Urinary bladder (tissue), 4 donors: ENCODE results near the gene CFAP58. TPM values are rescaled to one million over a fixed set of nuclear protein-coding genes. Genes with fewer than 3 reads are reported as not detected.
"Not testable (repeated sequence)": the region's sequence is repeated elsewhere in the genome, so short reads cannot be mapped to it uniquely, and the experiment has no call there.

Source experiments
- DNase-seq: peaks from one replicate; pipeline ENCODE4 v3.0.0-alpha.2; 2015; ENCODE audit errors: extremely low spot score
- H3K27ac ChIP-seq: one replicate; pipeline ENCODE4 v1.5.1; 2013; ENCODE audit warnings: low read depth, mild to moderate bottlenecking, moderate library complexity
- H3K36me3 ChIP-seq: one replicate; pipeline ENCODE4 v1.6.1; 2013; ENCODE audit warnings: mild to moderate bottlenecking, moderate library complexity; ENCODE audit not compliant: insufficient read depth
- H3K4me1 ChIP-seq: one replicate; pipeline ENCODE4 v1.6.1; 2013; ENCODE audit warnings: mild to moderate bottlenecking, moderate library complexity; ENCODE audit not compliant: insufficient read depth
- H3K4me3 ChIP-seq: one replicate; pipeline ENCODE4 v1.5.1; 2013; ENCODE audit warnings: low read depth, low read length
- WGBS: extraction: QIAGEN DNeasy Blood & Tissue Kit; methylation state at CpG from one replicate; pipeline ENCODE4 v1.1.7; 2013; 5-methylcytosine and 5-hydroxymethylcytosine counted together
- polyA plus RNA-seq: library from polyadenylated mRNA; stranded (reverse); fragments of 200-250 nt; gene quantifications from one replicate; pipeline ENCODE4 v1.2.3, GENCODE V29; 2013
- total RNA-seq: library from RNA; depleted of rRNA; stranded (reverse); fragments of >200 nt; gene quantifications from one replicate; pipeline ENCODE4 v1.2.3, GENCODE V29; 2014
- donor health status: healthy with polysubstance abuse.
- donor health status: healthy.

The CFAP58 gene
- total and polyA plus RNA-seq, 2 donors = 0.34 to 0.69 TPM

- no peak for DNase-seq
- Histone ChIP-seq H3K36me3 (no peaks in the 10 kb centered on the region), H3K4me3 (no peak overlapping the region), H3K27ac (no peak overlapping the region), H3K4me1 (no peaks in the 10 kb centered on the region)
- WGBS = 55% methylated on average over 8 of the region's 8 CpGs
Measured at GRCh38 chr10:104456802-104457542, 103.3 kb downstream of the CFAP58 start.

DNA sequence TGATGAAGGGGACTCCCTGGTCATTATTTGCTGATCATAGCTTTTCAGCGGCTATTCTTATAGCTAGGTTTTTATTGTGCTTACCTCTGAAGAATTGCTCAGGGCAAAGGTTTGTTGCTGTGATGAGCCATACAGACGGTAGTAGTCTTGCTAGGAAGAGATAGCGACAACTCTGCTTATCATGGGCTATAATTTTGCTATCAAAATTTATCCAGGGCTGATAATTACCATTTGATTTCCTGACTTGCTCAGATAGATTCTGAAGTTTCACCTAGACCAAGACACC is 103.9 kb downstream of the CFAP58 start:
- no peaks in the 10 kb centered on the region for H3K4me1 ChIP-seq
- DNase-seq = no peak
- 74% methylated on average over 3 of the region's 3 CpGs for WGBS
- no peak overlapping the region for H3K27ac ChIP-seq
- no peaks in the 10 kb centered on the region for H3K36me3 ChIP-seq
- no peak overlapping the region for H3K4me3 ChIP-seq

GRCh38 chr10:104465575-104465974 is 111.9 kb downstream of the CFAP58 start:
- not testable (repeated sequence) for H3K4me3 ChIP-seq, H3K36me3 ChIP-seq, H3K4me1 ChIP-seq, DNase-seq, H3K27ac ChIP-seq

- not testable (repeated sequence) for H3K4me3 ChIP-seq, H3K27ac ChIP-seq, H3K36me3 ChIP-seq, H3K4me1 ChIP-seq, DNase-seq
- 88% methylated on average over 2 of the region's 2 CpGs for WGBS
Measured at GRCh38 chr10:104468818-104469217, 115.2 kb downstream of the CFAP58 start.

DNA sequence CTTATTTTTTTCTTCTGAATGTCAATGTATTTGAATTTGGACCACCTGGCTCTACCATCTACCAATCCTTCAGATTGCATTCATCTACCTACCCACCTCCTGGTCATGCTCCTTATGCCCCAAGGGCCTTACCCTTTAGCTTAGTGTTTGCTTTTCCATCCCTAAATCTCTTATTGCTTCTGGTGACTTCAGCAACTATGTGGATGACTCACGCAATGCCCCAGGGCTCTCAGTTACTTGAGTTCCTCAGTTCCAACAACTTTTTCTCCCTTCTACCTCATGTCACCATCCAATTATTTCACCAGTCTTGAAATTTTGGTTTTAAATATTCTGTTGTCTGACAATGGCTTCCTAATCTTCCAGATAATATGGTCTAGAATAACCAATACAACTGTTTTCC is 118.9 kb downstream of the CFAP58 start:
- no peak overlapping the region for H3K27ac ChIP-seq
- no peak overlapping the region for H3K4me3 ChIP-seq
- 92% methylated on average over 1 of the region's 1 CpG for WGBS
- no peaks in the 10 kb centered on the region for H3K4me1 ChIP-seq
- no peak for DNase-seq
- H3K36me3 ChIP-seq = no peaks in the 10 kb centered on the region

DNA sequence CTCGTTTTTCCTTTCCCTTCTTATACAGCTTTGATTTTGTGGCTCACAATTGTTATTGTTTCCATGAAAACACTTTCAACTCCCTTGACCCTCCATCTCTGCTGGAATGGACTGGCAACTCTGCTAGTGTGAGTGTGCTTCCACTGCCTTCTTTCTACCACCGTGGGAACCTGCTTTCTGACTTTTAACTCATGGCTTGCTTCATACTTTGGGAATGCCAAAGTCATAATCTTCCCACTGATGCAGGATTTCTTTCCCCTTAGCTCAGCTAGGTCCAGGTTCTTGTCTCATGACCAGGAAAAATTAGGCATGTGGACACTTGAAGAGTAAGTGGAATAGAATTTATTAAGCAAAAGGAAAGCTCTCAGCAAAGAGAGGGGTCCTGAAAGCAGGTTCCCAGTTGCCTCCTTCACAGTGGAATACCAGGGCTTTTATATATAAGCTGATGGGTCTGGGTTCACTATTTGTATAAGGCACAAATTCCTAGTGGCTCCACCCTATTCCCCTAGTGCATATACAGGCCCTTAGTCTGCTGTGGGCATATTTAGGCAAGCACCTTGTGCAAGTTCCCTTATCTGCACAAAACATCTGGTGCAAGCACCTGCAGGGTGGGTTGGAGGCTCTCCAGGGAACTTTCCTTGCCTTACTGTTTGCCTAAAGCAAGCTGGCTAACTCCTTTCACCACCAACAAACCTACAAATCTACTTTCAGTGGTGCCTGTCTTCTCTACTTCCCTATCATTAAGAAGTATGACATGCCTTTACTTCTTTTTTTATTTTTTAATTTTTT is 119.5 kb downstream of the CFAP58 start:
- Histone ChIP-seq H3K4me3 (no peak overlapping the region), H3K36me3 (no peaks in the 10 kb centered on the region), H3K4me1 (no peaks in the 10 kb centered on the region), H3K27ac (no peak overlapping the region)
- DNase-seq = no peak
- WGBS = 64% methylated on average over 2 of the region's 2 CpGs

DNA sequence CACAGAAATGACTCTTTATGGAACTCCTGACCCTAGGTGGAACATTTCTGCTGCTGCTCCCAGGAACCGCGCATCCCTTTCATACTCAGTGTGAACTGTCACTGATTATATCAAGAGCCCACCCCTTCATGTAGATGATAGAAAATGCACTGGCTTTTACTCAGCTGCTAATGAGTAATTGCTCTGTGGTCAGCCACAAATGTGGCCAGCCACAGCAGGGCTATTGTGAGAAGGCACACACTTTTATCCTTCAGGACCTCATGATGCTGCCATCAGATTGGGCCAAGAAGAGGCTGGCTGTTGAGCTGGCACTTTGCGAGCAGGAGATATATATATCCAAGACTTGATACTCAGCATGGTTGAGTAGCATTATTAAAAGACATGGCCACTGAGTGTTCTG is 124.7 kb downstream of the CFAP58 start:
- no peak for DNase-seq
- no peak overlapping the region for H3K27ac ChIP-seq
- H3K36me3 ChIP-seq = no peaks in the 10 kb centered on the region
- H3K4me3 ChIP-seq = no peak overlapping the region
- H3K4me1 ChIP-seq = no peaks in the 10 kb centered on the region
- WGBS = 95% methylated on average over 3 of the region's 3 CpGs

DNA sequence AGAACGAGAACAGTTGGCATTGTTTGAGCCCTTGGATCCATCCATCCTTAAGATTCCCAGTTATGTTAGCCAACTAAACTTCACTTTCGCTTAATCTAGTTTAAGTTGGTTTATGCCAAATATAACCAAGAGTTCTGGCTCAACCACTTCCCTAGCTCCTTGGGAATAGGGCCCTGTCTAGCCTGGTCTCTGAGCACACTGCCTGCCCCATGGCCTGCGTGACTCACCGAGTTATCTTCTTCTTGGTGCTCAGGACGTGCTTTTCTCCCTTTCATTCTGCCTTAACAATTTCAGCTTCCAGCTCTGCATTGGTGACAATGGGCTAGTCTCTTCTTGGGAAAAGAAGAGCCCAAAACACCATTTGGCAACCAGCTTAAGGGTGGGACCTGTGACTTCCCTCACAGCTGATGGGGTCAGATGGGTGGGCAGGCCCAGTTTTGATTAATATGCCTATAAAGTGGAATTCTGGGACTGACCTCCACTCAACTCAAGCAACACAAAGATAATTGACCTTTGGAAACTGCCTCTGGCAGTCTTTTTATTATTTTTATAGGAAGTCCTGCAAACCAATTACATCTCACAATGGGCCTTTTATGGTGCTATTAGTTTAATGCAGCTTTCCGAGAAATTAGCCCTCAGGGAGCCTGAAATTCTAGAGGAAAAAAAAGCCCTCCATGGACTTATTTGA is 126.4 kb downstream of the CFAP58 start:
- Histone ChIP-seq H3K4me1 (no peaks in the 10 kb centered on the region), H3K27ac (no peak overlapping the region), H3K36me3 (no peaks in the 10 kb centered on the region), H3K4me3 (no peak overlapping the region)
- no peak for DNase-seq
- WGBS = 57% methylated on average over 6 of the region's 6 CpGs

- DNase-seq = no peak
- H3K36me3 ChIP-seq = no peaks in the 10 kb centered on the region
- H3K4me1 ChIP-seq = no peaks in the 10 kb centered on the region
- no peak overlapping the region for H3K4me3 ChIP-seq
- no peak overlapping the region for H3K27ac ChIP-seq
- 66% methylated on average over 3 of the region's 3 CpGs for WGBS
Measured at GRCh38 chr10:104480797-104481196, 127.2 kb downstream of the CFAP58 start.

DNA sequence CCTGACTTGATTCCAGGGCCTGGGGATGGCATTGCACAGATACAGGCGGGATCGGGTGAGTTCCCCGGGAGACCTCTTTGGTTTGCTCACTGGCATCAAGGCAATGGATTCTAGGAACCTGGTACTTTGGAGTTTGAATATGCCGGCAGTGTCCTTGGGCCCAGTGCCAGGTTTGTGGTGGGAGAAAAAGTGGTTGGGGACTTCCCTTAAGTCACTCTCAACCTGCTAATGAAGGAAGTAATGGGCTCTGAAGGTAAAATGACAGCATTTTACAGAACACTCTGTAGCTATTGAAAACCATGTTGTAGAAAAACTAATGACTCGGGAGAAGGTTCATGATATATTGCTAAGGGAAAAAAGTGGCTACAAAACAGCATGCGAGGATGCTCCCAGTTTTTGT is 129.9 kb downstream of the CFAP58 start:
- no peaks in the 10 kb centered on the region for H3K36me3 ChIP-seq
- H3K27ac ChIP-seq = no peak overlapping the region
- H3K4me1 ChIP-seq = no peaks in the 10 kb centered on the region
- no peak overlapping the region for H3K4me3 ChIP-seq
- no peak for DNase-seq
- 80% methylated on average over 6 of the region's 6 CpGs for WGBS

- no peak for DNase-seq
- Histone ChIP-seq H3K4me1 (no peaks in the 10 kb centered on the region), H3K36me3 (no peaks in the 10 kb centered on the region), H3K4me3 (no peak overlapping the region), H3K27ac (no peak overlapping the region)
- WGBS = 78% methylated on average over 3 of the region's 3 CpGs
Measured at GRCh38 chr10:104485632-104486031, 132.0 kb downstream of the CFAP58 start.

DNA sequence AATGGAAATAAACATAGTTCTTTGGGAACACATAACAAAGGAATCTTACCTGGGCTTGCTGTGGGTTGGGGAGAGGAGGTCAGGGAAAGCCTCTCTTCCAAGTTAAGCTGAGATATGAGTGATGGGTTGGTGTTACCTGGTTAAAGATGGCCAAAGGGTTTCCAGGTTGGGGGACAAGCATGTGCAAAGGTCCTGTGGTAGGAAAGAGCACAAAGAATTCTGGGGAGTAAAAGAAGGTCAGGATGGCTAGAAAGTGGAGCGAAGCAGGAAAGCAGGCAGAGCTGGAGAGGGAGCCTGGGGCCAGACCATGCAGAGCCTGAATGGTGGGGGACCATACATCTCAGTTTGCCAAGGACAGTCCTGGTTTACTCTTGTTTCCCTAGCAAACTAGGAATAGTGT is 133.2 kb downstream of the CFAP58 start:
- Histone ChIP-seq H3K4me1 (no peaks in the 10 kb centered on the region), H3K27ac (no peak overlapping the region), H3K4me3 (no peak overlapping the region), H3K36me3 (no peaks in the 10 kb centered on the region)
- 96% methylated on average over 1 of the region's 1 CpG for WGBS
- no peak for DNase-seq

- no peak overlapping the region for H3K4me3 ChIP-seq
- no peaks in the 10 kb centered on the region for H3K4me1 ChIP-seq
- WGBS = 36% methylated on average over 7 of the region's 7 CpGs
- peak; percentile 29 for DNase-seq
- H3K27ac ChIP-seq = no peak overlapping the region
- no peaks in the 10 kb centered on the region for H3K36me3 ChIP-seq
Measured at GRCh38 chr10:104487794-104488438, 134.3 kb downstream of the CFAP58 start.

DNA sequence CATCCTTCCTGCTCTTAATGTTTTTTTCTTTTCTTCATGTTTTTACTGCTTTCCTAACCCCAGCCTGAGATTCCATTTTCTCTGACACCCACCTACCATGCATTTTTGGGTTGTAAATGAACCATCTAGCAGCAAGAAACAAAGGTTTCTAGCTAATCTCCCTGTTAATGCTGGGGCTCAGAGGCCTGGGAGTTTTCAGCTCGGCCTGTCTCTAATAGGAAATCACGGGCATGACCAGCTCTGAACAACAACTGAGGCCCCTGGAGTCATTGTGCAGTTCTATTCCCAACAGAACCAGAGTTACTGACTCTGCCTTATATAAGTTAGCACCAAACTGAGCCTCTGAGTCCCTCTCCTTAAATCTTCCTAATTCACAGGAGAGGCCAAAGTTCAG is 134.8 kb downstream of the CFAP58 start:
- Histone ChIP-seq H3K4me3 (no peak overlapping the region), H3K4me1 (no peaks in the 10 kb centered on the region), H3K36me3 (no peaks in the 10 kb centered on the region), H3K27ac (no peak overlapping the region)
- DNase-seq = no peak
- 65% methylated on average over 2 of the region's 2 CpGs for WGBS
